ENCODE results near the gene CCDC174.
A peak's percentile ranks its signal among the peaks of the same experiment; 100 is the strongest.
"Not testable (repeated sequence)": the region's sequence is repeated elsewhere in the genome, so short reads cannot be mapped to it uniquely, and the experiment has no call there.

CCDC174 gene

DNA sequence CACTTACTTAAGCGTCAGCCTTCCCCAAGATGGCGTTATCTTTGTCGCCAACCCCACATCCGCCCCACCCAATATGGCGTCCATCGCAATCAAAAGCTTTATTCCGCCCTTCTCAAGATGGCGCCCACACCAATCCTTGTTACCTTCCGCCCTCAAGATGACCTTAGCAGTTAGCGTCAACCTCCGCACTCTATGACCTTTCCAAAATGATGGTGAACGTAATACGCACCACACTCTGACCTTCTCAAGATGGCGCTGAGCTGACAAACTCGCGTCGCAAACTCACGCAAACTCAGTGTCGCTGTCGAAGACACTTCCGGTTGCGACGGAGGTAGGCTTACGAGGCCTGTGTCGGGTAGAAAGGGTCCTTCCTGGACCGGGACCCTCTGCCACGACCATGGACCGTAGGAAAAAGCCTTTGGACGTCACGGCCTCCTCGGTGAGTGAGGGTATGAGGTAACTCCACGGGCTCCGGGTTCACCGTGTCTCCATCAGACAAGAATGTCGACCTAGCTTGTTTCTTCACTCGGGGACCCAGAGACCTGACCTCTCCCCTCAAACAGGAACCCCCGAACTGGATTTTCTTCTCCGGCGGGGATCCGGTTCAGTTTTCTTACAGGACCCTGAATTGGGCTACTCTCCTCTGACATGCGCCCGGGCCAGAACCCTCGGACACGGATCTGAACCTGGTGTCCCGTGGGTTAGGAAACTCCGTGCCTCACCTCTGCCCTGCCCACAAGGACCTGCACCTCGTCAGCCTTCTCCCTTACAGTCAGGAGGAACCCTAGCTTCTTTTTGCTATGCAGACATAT, at the start of gene CCDC174:
Gene CCDC174 (plus strand): TSS at position 323 of the 812 bp plus-strand sequence. CDS start 75 bp downstream, at position 398.
- DNase-seq = peak; percentile 98

DNA sequence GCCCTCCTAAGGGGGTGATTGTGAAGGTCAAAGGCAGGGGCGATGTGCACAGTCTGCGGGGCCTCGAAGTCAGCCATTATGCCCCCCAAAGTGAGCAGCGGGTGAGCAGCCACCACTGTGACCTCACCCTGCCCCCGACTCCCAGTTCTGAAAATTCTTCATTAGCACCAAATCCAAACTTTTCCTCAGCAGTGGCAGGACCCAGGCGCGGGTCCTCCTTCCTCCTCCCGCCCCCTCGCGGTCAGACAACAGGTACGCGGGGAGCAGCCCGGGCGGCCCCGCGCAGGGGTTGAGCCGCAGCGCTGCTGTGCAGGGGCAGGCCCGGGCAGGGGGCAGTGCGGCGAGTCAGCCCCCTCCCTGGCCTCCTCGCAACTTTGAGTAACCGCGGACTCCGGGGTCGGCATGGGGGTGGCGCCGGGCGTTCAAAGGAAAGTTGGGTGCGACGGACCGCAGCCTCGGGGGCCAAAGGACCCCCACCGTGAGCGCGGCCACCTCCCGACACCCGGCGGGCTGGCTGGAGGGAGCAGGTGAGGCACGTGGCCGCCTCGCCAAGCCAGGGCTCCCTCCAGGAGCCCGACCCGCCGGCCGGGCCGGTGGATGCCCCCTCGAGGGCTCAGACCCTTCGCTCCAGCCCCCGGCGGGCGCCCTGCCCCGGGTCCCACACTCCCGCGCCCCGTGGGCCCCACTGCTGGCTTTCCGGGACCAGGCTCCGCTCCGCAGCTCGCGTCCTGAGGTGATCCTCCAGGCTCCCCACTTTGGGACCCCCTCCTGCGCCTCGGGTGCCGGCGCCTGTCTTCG, 49.4 kb upstream of the CCDC174 start:
- DNase-seq = no peak

DNA sequence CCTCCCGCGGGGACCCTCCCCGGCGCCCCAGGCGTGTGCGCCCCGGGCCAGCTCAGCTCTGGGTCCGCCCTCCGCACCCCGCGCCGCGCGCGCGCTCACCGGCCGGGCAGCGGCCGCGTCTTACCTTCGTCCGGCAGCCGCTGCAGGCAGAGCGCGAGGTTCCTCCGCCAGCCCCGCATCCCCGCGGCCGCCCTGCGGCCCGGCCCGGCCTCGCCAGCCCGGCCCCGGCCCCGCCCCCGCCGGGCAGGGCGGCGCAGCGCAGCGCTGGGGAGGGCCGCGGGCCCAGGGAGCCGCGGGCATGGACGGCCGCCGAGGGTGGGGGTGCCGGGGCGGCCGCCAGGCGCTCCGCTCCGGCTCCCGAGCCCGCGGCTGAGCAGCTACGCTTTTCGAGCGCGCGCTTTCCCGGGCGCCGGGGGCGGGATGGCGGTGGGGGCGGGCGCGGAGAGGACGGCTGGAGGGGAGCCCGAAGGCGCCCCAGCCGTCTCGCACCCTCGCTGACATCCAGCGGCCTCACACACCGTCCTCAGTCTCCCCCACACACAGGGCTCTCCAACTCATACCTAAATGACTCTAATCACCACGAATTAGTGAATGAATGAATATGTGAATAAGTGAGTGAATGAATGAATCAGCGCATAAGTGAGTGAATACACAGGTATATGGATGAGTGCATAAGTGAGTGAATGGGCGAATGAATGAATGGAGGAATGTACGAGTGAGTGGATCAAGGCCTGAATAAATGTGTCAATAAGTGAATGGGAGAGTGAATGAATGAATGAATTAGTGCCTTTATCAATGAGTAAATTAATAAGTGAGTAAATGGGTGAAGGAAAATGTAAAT, 48.5 kb upstream of the CCDC174 start:
- DNase-seq = no peak

GRCh38 chr3:14605067-14605466, 46.5 kb upstream of the CCDC174 start:
- peak; percentile 22 for DNase-seq

GRCh38 chr3:14605744-14606143, 45.8 kb upstream of the CCDC174 start:
- no peak for DNase-seq

GRCh38 chr3:14606669-14607339, 44.8 kb upstream of the CCDC174 start:
- DNase-seq = no peak

GRCh38 chr3:14608298-14608697, 43.3 kb upstream of the CCDC174 start:
- no peak for DNase-seq

DNA sequence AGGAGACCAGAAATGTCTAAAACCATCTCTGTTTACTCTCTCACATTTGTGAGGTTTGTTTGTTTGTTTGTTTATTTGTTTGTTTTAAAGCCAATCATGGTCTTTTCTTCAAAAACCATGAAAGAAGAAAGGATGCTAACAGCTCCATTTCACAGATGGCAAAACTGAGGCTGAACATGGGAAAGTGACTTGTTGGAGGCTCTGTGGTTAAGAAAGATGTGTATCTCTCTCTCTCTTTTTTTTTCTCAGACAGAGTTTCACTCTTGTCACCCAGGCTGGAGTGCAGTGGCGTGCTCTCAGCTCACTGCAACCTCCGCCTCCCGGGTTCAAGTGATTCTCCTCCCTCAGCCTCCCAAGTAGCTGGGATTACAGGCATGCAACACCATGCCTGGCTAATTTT, 42.5 kb upstream of the CCDC174 start:
- DNase-seq = not testable (repeated sequence)

DNA sequence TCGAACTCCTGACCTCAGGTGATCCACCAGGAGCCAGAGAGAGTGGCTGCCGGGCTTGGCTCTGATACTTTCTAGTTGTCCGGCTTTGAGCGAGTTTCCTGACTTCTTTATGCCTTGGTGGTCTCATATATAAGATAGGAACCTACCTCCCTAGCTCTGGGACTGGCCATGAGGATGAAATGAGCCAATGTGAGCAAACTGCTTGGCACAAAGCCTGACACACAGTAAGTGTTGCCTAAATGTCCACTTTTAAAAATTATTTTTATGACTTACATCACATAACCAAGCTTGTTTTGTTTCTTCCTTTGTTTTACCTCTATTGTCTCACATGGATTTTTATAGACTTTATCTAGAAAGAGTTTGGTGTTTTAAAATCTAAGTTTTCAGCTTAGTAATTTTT, 42.1 kb upstream of the CCDC174 start:
- DNase-seq = no peak

- no peak for DNase-seq
Measured at GRCh38 chr3:14609941-14610340, 41.6 kb upstream of the CCDC174 start.

GRCh38 chr3:14614189-14614588, 37.4 kb upstream of the CCDC174 start:
- DNase-seq = no peak

GRCh38 chr3:14614862-14615261, 36.7 kb upstream of the CCDC174 start:
- no peak for DNase-seq

DNA sequence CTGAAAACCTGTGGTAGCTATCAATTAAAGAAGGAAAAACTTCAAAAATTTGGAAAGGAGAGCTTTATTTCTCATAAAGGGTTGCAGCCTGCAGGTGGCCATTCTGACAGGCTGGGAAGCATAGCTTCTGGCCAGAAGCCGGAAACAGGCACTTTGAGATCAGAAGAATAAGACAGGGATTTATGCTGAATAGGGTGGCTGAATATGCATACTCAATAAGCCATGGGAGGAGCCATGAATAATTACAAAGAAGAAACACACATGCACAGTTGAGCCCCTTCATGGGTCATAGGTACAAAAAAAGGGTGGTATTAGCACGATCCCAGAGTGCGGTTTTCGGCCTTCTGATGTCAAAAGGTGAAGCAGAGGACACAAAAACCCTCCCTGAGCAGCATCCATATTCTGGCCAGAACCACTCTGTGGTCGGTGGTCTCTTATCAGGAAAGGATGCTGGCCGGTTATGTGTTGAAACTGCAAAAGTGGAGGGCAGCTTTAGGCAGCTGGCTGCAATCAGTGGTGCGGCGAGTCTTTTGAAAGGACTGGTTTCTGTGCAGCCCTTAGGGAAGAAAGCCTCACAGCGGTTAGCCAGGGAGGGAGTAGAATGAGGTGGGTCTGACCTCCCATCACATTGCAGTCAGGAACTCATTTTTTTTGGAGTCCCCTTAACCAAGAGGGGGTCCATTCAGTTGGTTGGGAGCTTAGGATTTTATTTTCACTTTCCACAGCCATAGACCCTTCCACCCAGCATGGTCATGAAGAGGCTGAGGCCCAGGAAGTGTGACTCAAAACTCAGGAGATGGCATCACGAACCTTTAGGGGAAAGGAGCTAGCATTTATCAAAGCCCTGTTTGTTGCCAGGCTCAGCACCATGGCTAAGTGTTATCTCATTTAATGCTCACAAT, 34.7 kb upstream of the CCDC174 start:
- no peak for DNase-seq

GRCh38 chr3:14617508-14618023, 34.0 kb upstream of the CCDC174 start:
- DNase-seq = no peak

- no peak for DNase-seq
Measured at GRCh38 chr3:14619605-14620004, 32.0 kb upstream of the CCDC174 start.

DNA sequence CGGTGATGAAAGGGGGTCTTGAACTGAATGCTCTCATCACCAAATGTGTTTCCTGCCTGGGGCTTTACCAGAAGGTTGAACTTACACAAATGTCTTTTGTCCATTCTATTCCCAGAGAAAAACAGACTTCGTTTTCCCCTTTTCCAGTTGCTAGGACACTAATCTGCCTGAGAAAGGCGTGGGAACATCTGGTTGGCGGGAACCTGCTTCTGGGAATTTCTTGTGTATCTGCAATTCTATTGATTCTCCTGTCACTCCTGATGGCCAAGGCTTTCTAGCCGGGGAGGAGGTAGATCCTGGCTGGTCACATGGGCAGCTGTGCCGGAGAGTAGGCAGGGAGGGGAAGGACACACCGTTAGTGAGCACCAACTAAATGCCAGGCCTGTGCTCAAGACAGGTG, 31.1 kb upstream of the CCDC174 start:
- no peak for DNase-seq

DNA sequence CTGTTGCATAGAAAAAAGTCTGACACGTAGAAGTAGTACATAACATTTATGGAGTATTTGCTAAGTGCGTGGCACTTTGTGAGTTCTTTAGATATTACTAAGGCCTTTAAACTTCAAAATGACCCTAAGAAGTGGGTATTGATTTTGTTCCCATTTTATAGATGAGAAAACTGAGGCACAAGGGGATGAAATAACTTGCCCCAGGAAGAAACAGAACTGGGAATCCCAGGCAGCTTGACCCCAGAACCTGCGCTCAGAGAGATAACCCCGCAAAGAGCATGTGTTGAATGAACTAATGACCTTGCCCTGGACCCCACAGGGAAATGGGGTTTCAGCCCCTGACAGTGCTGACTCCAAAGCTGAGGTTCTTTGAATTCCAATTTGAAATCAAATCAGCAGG, 30.5 kb upstream of the CCDC174 start:
- no peak for DNase-seq

DNA sequence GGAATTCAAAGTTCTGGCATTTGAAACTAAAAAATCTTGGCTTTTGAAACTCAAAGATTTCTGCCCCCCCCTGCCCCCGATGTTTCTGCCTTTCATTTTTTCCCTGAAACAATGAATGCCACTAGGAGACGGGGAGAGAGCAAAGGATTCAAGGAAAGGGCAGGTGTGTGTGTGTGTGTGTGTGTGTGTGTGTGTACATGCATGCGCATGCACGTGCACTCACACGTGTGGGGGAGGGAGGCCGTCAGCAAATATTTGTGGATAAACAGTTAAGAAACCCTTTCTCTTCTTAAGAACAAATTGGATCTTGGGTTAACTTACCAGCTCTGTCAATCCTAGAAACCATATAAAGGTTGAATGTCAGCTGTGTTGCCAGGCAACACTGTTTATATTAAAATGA, 29.2 kb upstream of the CCDC174 start:
- DNase-seq = no peak

- DNase-seq = no peak
Measured at GRCh38 chr3:14623569-14624051, 28.0 kb upstream of the CCDC174 start.

DNA sequence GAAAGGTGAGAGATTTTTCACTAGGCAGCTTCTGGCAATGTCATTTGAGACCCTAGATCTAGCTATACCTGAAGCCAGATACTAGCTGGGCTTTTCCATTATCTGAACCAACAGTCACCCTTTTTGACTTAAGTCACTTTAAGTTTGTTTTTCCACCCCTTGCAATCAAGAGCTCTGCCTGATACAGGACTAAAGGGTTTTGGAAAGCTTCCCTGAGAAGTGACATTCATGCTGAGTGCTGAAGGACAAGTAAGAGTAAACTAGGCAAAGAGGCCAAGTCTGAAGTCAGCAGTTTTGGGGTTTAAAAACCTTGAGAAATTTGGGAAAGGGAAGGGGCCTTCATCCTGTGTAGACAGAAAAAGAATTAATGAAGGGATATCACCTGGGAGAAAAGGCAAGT, 27.1 kb upstream of the CCDC174 start:
- DNase-seq = no peak

DNA sequence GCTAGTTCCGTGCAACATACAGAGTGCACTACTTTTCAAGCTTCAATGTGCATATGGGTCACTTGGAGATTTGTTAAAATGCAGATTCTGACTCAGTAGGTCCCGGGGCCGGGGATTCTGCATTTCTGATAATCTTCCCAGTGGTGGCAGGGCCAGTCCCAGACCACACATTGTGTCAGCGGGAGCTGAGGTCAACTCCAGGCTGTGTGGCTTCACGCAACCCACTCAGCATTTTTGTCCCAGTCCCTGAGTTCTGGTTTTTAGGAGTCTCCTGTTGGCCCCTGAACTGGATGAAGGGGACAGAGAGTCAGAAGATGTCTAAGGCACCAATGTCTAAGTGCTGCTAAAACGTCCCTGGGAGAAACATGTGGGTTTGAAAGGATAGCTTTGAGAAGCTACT, 26.1 kb upstream of the CCDC174 start:
- no peak for DNase-seq

Data from HCEC 1CT (cell line).